MM.1S (cell line): ENCODE data around the gene CASS4.

Source experiments
- EZH2 ChIP-seq: fragments of 300-600 bp; sonication (generic); optimal IDR thresholded peaks from 2 replicates; pipeline ENCODE3; 2017; ENCODE audit warnings: low read depth, mild to moderate bottlenecking, antibody characterized with exemption, low read length, mixed read lengths
- EZH2phosphoT487 ChIP-seq: fragments of 300-600 bp; sonication (generic); IDR thresholded peaks from 2 replicates; pipeline ENCODE4 v1.6.1; 2018; ENCODE audit warnings: antibody characterized with exemption, low read length
- TF ChIP-seq, protein P1 (sequence below): fragments of 300-600 bp; sonication (generic); IDR thresholded peaks from 2 replicates; pipeline ENCODE4 v1.5.1; 2016; ENCODE audit warnings: antibody characterized with exemption, low read length, mixed read lengths

GRCh38 chr20:56382696-56383095 lies 29.4 kb upstream of the CASS4 start:
- TF ChIP-seq, protein P1, sequence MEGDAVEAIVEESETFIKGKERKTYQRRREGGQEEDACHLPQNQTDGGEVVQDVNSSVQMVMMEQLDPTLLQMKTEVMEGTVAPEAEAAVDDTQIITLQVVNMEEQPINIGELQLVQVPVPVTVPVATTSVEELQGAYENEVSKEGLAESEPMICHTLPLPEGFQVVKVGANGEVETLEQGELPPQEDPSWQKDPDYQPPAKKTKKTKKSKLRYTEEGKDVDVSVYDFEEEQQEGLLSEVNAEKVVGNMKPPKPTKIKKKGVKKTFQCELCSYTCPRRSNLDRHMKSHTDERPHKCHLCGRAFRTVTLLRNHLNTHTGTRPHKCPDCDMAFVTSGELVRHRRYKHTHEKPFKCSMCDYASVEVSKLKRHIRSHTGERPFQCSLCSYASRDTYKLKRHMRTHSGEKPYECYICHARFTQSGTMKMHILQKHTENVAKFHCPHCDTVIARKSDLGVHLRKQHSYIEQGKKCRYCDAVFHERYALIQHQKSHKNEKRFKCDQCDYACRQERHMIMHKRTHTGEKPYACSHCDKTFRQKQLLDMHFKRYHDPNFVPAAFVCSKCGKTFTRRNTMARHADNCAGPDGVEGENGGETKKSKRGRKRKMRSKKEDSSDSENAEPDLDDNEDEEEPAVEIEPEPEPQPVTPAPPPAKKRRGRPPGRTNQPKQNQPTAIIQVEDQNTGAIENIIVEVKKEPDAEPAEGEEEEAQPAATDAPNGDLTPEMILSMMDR: no peak
- no peak for TF ChIP-seq EZH2
- TF ChIP-seq EZH2phosphoT487: no peak
